CD4-positive, alpha-beta T cell treated with Interleukin-10 for 1 hour (primary cell): ENCODE data around the gene PDE6C.

Source experiments
- DNase-seq: peaks from one replicate; pipeline ENCODE4 v3.0.0-alpha.2; 2020

The PDE6C gene

GRCh38 chr10:93612311-93612710, at the start of gene PDE6C:
PDE6C (plus strand) TSS chr10:93612537; CDS start chr10:93612726, 189 bp downstream.
- DNase-seq = no peak

DNA sequence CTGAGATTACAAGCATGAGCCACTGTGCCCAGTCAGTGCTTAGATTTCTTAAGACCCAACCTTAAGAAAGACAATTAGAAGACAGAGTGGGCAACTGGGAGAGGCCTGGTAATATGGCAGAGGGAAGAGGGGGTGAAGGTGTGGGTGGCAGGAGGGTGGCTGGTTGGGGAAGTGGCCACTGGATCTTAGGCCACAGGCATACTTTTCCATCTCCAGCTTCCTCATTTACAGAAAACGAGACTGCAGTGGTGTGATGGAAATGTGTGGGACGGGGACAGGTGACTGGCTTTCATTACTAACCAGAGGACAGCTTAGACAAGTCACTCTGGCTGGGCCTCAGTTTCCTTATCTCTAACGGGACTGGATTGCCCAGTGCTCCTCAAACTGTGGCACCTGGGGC, 46.9 kb upstream of the PDE6C start:
- no peak for DNase-seq

DNA sequence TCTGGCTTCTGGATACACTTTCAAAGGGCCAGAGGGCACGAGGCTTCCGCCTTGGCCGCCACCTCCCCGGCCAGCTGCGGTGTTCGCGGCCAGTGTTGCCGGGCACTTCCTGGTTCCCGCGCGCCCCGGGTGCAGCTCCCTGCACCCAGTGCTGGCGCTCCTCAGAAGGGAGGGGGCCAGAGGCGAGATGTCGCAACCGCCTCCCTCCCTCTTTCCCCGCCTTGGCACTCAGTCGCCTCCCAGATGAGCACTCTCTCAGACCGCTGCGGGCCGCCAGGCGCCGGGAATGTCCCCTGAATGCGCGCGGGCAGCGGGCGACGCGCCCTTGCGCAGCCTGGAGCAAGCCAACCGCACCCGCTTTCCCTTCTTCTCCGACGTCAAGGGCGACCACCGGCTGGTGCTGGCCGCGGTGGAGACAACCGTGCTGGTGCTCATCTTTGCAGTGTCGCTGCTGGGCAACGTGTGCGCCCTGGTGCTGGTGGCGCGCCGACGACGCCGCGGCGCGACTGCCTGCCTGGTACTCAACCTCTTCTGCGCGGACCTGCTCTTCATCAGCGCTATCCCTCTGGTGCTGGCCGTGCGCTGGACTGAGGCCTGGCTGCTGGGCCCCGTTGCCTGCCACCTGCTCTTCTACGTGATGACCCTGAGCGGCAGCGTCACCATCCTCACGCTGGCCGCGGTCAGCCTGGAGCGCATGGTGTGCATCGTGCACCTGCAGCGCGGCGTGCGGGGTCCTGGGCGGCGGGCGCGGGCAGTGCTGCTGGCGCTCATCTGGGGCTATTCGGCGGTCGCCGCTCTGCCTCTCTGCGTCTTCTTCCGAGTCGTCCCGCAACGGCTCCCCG, 45.7 kb upstream of the PDE6C start, which contains the start of gene FFAR4:
TSS of gene FFAR4 (plus strand) at position 231 of the 842 bp plus-strand sequence. CDS start at position 287, 56 bp downstream.
- DNase-seq = no peak

GRCh38 chr10:93567277-93568104, 44.8 kb upstream of the PDE6C start:
- DNase-seq = no peak

GRCh38 chr10:93568105-93568390, 44.3 kb upstream of the PDE6C start:
- no peak for DNase-seq

- no peak for DNase-seq
Observed at GRCh38 chr10:93570383-93570782, 42.0 kb upstream of the PDE6C start.

DNA sequence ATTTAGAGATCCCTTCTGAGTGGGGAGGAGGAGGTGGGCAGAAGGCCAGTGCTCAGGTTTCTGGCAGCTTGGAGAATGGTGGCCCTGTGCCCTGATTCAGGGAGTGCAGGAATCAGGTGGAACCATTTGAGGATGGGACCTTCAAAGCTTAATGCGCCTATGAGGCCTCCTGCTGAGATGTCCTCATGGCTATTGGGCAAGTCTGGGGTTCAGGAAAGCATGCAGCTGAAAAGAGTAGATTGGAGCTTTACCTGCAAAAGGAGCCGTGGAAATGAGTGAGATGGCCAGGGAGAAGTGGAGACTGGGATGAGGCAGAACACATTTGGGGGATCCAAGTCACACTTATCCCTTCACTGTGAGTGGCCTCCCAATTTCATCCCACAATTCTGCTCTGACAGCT, 39.7 kb upstream of the PDE6C start:
- DNase-seq = no peak

GRCh38 chr10:93573051-93573909, 39.1 kb upstream of the PDE6C start:
- DNase-seq = no peak

GRCh38 chr10:93573924-93574323, 38.4 kb upstream of the PDE6C start:
- DNase-seq = no peak

DNA sequence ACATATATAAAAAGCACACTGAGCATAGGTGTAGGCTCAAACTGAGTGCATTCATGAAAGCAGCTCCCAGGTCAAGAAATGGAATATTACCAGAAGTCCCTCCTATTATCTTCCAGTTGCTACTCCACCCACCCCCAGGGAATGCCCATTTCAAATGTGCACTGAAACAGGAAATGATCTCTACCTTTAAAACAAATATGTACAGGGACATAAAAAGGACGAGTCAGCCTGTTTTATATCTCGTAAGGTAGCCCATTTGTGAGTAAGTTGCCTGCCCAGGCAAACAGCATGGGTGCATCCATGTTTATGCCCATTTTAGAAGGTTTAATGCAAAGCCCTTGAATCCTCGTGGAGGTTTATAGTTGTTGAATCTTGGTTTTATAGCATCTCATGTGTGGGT, 35.4 kb upstream of the PDE6C start:
- DNase-seq = no peak

DNA sequence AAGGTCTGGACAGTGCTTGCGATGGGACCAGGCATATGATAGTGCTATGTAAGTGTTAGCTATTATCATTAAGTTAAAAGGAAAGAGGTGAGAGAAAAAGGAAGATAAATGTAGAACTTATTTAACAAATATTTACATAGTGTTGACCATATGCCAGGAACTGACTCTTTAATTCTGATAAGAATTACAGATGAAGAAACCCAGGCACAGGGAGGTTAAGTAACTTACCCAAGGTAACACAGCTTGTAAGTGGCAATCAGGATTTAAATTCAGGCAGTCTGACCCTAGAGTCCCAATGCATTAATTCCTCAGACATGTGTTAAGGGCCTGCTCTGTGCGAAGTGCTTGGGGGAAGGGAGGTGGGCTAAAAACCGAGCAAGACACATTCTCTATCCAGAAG, 34.8 kb upstream of the PDE6C start:
- DNase-seq = no peak

- no peak for DNase-seq
Observed at GRCh38 chr10:93579089-93579488, 33.2 kb upstream of the PDE6C start.

- no peak for DNase-seq
Observed at GRCh38 chr10:93579985-93580711, 32.2 kb upstream of the PDE6C start.

GRCh38 chr10:93580828-93581227, 31.5 kb upstream of the PDE6C start:
- DNase-seq = no peak

- no peak for DNase-seq
Observed at GRCh38 chr10:93584445-93584844, 27.9 kb upstream of the PDE6C start.

DNA sequence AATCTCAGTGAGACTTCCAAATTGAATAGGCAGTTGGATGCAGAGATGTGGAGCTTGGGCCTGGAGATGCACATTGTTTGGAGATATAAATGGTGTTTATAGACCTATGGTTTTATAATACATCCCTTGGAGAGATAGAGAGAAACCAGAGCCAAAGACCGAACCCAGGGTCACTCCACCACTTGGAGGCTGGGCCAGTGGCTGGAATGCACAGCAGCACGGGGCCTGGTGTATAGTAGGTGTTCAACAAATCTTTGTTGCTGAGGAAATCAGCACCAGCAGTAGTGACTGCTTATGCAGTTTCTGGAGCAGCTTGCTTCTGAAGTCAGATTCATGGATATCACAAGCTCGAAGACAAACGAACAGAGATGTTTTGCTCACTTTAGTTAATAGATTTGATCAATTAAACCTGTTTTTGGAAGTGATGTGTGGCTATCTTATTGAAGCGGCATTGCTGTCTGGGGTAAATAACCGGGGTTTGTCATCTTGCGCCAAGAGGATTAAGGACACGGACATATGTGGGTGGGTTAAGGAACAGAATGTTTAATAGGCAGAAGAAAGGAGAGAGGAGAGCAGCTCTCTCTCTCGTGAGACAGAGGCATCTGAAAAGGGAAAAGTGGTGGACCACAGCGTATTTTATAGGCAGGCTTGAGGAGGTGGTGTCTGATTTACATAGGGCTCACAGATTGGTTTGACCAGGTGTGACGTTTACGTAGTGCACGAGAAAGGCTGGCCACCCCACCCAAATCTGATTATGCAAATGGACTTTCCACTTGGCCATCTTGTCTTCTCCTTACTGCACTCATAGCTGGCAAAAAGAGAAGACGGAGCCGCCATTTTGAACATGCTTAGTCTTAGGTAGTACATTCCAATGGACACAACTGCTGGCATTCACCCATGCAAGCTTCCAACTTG, 22.4 kb upstream of the PDE6C start:
- no peak for DNase-seq

DNA sequence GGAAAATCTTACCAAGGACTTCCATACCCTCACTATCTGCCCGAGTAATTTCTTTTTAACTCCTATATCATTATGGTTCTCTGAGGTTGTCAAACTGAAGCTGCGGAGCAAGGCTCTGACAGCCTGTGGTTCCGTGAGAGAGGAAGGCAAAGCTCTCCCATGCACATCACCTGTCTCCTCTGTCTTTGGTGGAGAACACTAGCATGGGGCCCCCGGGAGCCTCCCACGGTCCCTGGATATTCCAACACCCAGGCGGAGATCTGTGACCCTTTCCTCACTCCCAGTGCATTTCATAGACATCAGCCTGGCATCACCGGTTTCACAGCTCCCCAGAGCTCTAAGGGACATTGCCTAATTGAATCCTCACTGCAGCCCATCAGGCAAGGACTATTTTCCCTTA, 21.7 kb upstream of the PDE6C start:
- no peak for DNase-seq

DNA sequence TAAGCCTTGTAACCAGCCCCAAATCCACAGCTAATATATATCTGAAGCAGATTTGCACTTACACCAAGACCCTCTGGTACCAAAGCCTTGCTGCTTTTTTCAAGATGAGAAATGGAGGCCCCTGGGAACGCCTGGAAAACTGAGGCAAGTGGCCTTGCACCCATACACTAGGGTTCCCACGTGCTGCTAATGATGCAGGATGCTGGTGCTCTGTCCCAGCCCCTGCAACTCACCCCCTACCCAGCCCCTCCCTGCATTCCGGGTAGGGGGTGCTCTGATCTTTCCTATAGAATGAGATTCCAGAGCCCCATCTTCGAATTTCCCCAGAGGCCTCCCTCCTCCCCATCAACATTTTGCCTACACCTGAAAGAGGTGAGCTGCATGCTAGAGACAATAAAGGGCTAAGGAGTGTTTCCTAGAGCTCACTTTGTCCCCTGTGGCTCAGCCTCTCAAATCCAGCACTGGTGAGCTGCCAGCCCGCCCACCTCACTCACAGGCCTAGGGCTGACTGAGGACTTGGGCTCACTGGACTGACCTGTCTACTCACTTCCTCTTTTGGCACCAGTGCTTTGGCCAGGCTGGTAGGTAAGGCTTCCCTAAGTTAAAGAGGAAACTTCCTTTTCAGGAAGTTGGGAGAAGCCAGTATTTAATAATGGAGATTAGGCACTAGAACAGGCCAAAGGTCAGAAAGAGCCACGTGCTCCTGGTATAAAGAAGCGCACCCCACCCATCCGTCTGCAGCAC, 21.1 kb upstream of the PDE6C start:
- no peak for DNase-seq

DNA sequence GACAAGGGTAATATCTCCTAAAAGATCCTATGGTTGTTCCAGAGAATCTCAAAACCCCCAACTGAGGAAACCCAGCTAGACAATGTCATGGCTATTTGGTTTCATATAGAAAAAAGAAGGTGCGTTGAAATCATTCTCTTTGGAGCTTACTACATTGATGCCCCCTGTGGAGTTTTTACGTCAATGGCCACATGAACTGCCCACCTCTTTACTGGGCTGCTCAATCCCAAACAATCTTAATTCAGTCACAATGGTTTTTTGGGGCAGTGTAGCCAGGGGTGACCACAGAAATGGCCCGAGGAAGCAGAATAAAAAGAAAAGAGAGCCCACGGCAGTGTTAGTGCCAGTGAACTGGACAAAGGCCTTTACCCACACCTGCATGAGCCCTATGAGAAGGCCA, 19.1 kb upstream of the PDE6C start:
- no peak for DNase-seq

DNA sequence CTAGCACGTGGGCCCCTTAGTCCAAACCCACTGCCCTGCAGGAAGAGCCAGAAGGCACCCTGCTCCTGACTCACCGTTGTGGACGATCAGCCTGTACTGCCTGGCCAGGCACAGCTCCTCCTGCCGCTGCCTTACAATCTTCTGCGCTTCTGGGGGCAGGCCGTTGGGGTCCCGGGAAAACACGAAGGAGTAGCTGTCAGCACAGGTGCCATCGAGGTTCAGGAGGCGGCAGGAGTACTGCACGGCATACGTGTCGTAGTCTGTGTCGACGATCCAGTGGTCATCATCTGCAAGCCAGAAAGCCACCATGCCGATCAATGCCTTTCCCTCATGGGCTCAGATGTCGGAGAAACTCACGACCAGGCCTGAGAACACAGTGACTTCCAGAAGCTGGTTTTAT, 18.6 kb upstream of the PDE6C start:
- DNase-seq = no peak

- no peak for DNase-seq
Observed at GRCh38 chr10:93594518-93594917, 17.8 kb upstream of the PDE6C start.
